NCI-H1930 (cell line): Measurements from ENCODE around the gene SOWAHB.
"Not testable (repeated sequence)": the region's sequence is repeated elsewhere in the genome, so short reads cannot be mapped to it uniquely, and the experiment has no call there.

Source experiments
- DNase-seq, 2 experiments: peaks; one replicate each; lab custom pipeline; 2025; lab: John Stamatoyannopoulos, UW

SOWAHB gene

DNA sequence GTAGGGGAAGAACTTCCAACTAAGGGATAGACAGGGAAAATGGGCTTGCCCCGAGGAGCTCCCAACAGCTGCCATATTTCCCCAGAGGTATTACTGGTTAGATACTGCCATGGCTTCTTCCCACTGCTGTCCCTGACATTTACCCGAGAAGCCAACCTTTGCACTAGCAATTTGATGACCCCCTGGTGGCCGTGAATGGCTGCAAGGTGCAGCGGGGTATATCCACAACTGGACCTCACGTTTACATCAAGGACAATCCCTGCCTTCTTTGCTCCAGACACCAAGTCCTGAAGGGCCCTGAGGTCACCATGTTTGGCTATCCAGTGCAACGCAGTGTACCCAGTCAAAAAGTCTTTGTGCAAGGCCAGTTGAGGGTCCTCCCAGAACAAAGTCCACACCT lies 2.3 kb downstream of the SOWAHB start:
- no peak for DNase-seq

- DNase-seq: no peak
Measured at GRCh38 chr4:76894537-76895255, 3.2 kb downstream of the SOWAHB start.

- no peak for DNase-seq
Measured at GRCh38 chr4:76892601-76893000, 5.3 kb downstream of the SOWAHB start.

GRCh38 chr4:76892001-76892400 lies 5.9 kb downstream of the SOWAHB start:
- DNase-seq: no peak

DNA sequence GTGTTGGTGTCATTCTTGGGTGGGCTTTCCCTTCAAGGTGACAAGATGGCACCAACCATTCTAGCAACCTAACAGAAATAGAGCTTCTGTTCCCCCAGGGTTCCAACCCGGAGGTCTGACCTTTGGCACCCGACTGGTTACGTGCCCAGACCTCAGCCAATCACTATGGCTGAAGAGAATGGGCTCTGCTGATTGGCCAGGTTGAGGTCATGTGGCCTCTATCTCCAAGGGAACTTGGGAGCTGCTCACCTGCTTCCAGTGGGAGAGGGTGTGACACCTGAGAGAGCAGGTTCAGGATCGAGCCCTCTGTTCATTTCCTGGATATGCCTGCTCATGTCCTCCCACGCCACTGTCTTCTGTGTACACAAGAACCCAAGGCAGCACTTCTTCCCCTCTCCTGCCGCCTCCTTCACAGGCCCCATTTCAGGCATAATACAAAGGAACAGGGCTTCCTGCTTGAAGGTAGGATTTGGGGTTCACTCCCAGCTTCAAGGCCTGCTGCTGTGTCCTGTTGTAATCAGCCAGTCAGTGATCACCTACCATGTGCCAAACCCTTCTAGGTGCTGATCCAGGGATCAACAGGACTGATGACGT lies 11.0 kb downstream of the SOWAHB start:
- no peak for DNase-seq

DNA sequence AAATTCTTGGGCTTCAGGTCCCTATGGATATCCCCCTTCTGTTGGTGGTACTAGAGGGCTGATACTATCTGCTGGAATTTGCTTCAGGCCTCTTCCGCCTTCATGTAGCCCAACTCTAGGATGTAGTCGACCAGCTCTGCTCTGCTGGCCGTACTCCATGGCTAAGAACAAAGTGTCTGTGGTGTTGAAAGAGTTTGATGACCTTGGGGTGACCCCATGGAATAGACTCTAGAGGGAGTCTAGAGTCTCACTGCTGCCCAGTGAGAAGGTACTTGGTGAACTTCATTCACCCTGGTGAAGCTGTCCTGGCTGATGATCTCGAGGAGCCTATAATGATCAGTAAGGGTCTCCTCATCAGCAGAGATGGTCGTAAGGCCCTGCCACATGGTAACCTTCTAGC lies 11.7 kb downstream of the SOWAHB start:
- DNase-seq: no peak

GRCh38 chr4:76883147-76883546 lies 14.8 kb downstream of the SOWAHB start:
- DNase-seq: no peak

DNA sequence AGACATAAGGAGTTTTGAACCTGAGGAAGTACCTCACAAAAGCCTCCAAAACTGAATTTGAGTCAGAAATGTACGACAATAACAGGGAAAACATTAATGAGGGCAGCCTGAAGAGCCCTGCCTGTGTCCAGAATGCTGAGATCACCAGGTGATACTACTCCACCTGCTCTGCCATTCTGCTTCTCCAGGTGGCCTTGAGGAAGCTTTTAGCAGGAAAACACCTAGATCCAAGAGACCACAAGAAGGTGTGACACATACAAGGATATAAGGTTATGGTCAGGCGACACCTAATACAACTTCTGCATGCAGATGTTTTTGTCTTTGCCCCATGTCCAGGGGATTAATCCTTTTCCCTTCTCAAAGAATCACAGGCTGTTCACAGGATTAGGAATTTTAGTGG lies 15.3 kb downstream of the SOWAHB start:
- DNase-seq: no peak

DNA sequence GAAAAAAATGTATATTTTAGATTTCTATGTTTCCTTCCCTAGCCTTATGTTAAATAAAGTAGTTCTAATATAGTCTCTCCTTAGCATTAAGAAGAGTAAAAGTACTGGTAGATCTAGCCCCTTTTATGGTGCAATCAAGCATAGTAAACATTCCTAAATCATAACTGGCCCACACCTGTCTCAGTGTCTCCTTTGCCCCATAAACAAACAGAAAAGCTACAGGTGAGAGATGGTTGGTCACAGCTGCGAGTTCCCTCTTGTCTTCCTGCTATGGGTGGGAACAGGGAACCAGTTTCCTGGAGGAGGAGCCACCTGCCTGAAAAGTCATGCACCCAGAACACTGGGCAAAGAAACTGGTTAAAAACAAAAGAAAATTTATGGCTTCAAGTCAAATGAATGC lies 16.6 kb downstream of the SOWAHB start:
- DNase-seq: no peak

DNA sequence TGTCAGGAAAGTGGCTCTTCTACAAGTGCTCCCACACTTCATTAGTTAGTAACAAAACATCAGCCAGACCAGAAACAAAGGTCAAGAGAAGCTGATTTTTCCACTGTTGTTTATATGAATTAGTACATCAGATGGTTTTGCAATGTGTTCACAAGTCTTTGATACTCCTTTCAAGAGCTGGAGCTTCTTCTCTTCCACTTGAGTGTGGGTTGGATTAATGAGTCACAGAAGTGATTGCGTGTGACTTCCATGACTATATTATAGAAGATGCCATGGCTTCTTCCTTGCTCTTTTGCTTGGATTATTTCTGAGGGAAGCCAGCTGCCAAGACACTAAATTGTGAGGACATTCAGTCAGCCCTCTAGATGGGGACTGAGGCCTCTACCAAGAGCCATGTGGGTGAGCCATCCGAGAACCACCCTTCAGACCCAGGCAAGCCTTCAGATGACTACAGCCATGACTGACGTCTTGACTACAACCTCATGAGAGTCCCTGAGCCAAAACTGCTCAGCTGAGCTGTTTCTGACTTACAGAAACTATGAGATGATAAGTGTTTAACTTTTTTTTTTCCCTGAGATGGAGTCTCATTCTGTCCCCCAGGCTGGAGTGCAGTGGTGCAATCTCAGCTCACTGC lies 18.1 kb downstream of the SOWAHB start:
- DNase-seq: no peak

GRCh38 chr4:76878641-76879165 lies 19.2 kb downstream of the SOWAHB start:
- DNase-seq: not testable (repeated sequence)

DNA sequence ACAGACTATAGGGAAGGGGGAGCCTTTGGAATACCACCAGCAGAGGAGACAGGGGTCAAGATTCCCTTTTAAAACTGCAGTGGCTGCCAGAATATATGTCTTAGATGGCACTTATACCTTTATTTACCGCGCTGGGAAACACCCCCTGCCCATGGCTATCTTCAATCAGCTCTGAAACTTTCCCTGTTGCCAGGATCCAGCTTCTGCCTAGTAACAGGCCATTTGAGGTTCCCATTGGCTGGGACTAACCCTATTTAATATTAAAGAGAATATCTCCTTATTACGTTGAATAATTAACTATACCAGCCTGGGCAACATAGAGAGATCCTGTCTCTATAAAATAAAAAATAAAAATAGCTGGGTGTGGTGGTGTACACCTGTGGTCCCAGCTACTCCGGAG lies 23.8 kb downstream of the SOWAHB start:
- DNase-seq: no peak

DNA sequence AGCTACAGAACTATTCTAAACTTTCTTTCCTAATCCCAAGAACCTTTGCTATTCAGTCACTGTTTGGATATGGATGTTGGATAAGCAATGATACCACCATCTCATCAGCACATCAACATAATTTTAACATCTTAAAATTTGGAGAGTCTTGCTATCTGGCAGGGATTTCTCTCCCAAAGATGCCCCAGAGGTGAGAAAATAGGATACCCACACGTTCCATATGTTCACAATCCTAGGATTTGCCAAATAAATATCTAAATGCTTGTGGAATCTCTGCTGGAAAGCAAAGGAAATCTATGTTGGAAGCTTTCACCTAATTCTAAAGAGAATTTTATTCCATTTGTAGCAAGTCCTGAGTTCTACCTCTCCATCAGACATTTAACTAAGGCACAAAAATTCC lies 24.4 kb downstream of the SOWAHB start:
- DNase-seq: no peak

DNA sequence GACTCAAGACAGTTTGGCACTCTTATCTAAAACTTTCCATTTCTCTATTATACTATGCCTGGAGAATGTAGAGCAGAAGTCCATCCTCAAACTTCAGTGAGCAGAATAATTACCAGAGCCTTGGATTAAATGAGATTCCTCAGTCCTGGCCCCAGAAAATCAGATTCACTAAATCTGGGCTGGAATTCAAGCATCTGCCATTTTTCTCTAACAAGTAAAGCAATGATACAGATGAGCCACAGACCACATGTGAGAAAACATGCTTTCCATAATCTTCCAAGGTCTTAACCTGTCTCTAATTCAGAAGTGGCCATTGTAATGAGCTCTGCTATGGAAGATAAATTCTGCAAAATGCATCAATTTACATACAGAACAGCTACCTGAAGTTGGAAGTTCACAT lies 25.4 kb downstream of the SOWAHB start:
- DNase-seq: no peak

GRCh38 chr4:76868780-76869179 lies 29.2 kb downstream of the SOWAHB start:
- DNase-seq: not testable (repeated sequence)

- DNase-seq: no peak
Measured at GRCh38 chr4:76867880-76868655, 29.9 kb downstream of the SOWAHB start.

GRCh38 chr4:76867377-76867776 lies 30.6 kb downstream of the SOWAHB start:
- DNase-seq: no peak

GRCh38 chr4:76866641-76867040 lies 31.3 kb downstream of the SOWAHB start:
- no peak for DNase-seq

- no peak for DNase-seq
Measured at GRCh38 chr4:76858319-76858718, 39.6 kb downstream of the SOWAHB start.

DNA sequence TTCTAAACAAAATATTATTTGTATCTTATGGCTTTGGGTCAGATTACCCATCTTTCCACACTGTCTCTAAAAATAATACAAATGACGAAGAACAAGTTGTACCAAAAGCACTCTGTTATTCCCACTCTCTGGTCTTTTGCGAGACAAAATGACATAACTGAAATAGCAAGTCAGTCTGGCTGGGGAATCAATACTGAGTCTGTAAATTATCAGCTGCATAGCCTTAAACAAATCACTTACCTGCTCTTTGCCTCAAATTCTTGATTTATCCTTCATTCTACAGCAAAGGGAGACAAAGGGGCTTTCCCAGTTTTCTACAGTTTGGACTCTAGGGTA lies 40.9 kb downstream of the SOWAHB start:
- no peak for DNase-seq

DNA sequence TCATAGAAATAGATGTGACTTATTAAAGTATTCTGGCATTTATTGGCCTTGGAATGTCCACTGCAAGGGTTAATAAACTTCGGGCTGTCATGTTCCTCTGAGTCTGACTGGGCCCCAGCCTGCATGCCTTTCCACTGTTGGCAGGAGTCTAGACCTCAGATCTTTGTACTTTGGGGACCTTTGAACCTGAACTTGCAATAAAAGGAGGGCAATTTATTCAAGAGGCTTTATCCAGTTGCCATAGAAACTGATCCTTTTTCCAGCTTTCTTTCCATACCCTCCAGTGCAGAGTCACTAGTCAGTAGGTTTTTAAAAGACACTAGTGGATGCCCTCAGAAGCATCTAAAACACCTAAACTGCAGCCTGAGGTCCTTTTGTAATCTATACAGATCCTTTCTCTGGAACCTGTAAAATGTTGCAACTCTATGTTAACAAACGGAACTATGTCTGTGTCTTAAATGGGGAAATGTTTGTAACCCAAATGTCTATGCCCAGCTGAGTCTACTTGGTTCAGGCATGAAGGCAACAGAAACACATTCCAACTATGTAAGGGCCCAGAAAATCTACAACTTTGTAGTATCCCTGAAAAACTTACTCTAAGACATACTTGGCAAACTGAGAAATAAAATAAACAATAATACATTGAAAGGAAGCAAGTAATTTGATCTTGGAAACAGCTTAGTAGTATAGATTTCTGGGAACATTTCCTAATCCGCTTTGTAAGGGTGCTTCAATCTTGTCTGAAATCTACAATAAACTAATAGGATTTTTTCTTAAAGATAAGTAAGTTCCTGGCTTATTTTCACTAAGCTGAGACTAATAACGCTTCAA lies 41.5 kb downstream of the SOWAHB start:
- no peak for DNase-seq

GRCh38 chr4:76854858-76855257 lies 43.1 kb downstream of the SOWAHB start:
- DNase-seq: no peak
